Activated CD8-positive, alpha-beta memory T cell treated with anti-CD3 and anti-CD28 coated beads for 1 hour (primary cell): ENCODE data around the gene MKX.

Experiments
- DNase-seq, 2 donors: peaks; one replicate each; pipeline ENCODE4 v3.0.0-alpha.2; 2020; ENCODE audit warnings: low read depth in 1 of 2; ENCODE audit errors: extremely low read depth in 1 of 2

MKX gene, protein sequence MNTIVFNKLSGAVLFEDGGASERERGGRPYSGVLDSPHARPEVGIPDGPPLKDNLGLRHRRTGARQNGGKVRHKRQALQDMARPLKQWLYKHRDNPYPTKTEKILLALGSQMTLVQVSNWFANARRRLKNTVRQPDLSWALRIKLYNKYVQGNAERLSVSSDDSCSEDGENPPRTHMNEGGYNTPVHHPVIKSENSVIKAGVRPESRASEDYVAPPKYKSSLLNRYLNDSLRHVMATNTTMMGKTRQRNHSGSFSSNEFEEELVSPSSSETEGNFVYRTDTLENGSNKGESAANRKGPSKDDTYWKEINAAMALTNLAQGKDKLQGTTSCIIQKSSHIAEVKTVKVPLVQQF

DNA sequence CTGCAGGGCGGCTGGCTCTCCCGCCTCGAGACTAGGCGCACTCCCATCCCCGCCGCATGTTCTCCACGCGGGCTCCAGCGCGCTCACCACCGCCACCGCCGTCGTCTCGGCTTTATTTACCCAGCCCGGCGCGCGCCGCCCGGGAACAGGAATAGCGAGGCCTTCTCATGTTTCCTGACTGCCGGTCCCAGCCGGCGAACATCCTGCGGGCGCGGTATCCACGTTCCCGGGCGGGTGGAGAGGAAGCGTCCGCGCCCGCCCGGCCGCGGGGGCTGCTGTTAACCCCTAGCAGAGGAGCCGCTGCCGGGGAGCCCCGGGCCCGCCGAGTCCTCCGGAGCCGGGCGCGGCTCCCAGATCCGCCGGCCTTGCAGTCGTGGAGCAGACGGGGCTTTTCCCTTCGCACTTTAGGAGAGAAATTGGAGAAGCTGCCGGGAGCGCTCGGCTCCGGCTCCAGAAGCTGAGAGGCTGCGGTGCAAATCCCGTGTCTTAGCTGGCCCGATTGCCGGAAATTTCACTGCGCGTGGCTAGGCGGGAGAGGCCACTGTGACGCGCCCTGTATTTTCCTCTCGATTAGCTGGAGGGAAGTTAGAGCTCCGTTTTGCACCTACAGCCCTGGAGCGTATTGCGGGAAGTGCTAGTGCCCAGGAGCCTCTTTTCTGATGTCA is at the start of gene MKX:
TSS of gene MKX (minus strand) at position 88 of the 665 bp plus-strand sequence. CDS start 2,404 bp downstream, outside the sequence.
- no peak for DNase-seq

DNA sequence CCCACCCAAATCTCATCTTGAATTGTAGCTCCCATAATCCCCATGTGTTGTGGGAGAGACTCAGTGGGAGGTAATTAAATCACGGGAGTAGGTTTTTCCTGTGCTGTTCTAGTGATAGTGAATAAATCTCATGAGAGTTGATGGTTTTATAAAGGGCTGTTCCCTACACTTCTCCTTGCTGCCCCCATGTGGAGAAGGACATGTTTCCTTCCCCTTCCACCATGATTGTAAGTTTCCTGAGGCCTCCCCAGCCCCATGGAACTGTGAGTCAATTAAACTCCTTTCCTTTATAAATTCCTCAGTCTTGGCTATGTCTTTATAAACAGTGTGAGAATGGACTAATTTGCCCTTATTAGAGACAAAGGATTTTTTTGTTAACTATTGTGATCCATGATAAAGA is 48.5 kb upstream of the MKX start:
- DNase-seq, result no peak

DNA sequence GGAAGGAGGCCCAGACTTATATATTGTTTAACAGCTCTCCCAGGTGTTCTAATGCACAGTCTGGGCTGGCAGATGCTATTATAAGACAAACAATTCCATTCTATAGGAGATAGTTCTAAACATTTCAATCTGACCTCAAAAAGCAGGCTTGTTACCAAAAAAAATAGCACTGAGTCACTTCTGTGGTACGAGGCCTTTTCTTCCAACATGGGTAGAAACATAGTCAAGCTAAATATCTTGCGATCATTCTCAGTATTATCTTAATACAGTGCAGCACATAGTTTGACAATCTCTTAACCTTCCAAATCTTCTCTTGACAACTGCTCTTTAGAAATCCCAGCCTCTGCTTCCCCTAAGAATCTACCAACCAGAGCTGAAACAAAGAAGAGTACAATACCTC is 46.6 kb upstream of the MKX start:
- no peak for DNase-seq

DNA sequence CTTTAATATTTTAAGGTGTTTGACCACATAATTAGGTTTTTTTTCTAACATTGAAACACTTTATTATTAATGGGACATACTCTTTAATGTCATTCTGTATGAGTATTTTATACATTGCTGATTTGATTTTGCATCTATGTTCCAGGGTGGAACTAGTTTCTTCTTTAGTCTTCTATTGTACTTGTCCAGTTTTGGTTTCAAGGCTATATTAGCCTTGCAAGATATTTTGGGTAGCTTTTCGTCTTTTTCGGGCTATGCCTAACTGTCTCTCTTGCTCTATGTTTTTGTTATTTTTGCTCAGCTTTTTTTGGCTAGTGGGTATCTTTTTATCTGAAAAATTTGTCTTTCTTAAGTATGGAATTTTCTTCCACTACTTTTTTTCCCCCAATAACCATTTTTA is 38.7 kb upstream of the MKX start:
- DNase-seq, result no peak

DNA sequence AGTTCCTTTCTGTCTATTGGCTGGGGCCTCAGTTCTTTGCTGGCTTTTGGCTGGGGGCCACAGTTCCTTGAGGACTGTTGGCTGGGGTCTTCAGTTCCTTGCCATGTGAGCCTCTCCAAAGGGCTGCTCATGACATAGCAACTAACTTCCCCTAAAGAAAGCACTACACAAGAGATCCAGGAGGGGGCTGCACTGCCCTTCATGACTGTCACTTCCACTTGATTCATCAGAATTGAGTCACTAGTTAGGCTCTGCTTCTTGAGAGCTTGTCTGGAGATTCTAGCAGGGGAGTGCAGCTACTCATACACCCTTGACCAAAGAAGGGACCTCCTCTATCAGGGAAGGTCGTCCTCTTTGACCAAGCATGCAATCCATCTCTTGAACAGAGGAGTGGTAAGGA is 38.0 kb upstream of the MKX start:
- no peak for DNase-seq

DNA sequence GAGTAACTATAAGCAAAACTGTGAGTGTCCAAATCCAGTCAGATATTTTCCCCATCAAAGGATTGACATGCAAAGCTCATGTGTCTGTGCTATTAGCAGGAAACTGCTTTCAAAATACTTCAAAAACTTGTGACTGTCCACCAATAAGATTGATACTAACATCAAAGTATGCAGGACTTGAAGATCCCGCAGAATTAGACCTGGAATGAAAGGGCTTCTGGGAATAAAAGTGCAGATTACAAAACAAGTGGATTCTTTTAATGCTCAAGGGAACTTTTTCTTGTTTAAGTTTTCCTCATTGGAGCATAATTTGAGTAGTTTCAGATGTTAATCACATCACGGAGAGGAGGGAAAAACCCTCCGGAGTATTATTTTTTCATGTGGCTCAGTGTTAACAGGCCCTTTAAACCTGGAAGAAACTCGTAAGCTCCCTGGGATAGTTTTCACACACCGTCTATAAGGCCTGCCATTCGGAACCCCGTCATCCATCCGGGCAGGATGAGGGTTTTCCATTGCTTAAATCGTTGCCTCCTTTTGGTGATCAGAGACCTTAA is 33.9 kb upstream of the MKX start:
- no peak for DNase-seq

DNA sequence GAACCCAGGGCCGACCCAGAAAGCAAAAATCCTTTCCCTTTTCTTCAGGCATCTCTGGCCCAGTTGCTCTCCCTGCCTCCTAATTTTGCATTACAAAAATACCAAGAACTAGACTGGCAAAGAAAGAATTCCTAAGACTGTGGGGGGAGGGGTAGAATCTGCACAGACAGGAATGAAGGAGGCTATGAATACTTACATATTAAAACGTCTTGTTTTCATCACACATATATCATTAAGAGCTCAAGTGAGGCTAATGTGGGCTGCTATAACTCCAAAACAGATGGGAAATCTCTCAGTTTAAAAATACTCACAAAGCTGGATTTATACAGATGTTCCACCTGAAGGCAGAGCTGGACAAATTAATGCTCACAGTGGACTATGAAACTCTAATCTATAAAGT is 29.2 kb upstream of the MKX start:
- DNase-seq, result no peak

DNA sequence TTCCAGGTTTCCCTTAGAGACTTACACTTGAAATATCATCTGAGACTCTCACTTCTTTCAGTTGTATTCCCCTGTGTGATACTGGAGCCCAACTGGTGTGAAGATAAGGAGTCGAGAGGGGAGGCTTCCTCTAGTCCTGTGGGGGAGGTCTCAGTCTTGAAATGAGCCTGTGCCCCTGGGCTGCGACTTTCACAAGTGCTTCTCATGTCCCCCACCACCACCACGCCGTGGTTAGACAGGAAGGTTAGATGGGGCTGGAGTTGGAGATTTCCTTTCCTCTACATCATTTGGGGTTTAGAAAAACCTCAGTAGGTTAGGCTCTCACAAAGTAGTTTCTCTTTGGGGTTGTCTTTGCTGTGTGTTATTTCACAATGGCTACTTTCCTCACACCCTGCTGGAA is 25.6 kb upstream of the MKX start:
- DNase-seq, result no peak

DNA sequence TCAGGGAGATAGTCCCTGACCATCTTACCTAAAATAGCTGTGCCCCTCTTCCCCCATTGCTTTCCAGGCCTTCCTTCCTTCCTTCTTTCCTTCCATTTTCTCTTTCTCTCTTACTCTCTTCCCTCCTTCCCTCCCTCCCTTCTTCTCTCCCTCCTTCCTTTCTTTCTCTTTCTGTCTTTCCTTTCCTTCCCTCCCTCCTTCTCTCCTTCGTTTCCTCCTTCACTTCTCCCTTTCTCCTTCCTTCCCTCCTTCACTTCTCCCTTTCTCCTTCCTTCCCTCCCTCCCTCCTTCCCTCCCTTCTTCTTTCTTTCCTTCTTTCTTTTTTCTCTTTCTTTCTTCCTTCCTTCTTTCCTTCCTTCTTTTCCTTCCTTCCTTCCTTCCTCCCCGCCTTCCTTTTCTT is 24.6 kb upstream of the MKX start:
- no peak for DNase-seq

DNA sequence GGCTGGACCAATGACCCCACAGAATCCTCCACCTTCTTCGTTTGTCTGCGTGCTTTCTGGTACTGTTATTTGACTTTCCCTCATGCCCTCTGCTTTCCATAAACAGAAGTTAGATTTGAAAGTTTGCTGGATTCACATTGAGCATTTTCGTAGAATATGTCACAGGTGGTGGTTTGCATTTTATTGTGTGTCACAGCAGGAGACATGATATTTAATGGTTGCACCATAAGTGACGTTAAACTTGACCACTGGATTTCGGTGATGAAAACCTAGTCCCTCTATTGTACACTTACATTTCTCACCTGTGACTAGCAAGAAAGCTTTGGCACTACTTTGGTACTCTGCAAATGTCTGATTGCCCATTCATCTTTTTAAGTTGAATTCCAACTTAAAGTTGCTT is 15.2 kb upstream of the MKX start:
- DNase-seq, result no peak

DNA sequence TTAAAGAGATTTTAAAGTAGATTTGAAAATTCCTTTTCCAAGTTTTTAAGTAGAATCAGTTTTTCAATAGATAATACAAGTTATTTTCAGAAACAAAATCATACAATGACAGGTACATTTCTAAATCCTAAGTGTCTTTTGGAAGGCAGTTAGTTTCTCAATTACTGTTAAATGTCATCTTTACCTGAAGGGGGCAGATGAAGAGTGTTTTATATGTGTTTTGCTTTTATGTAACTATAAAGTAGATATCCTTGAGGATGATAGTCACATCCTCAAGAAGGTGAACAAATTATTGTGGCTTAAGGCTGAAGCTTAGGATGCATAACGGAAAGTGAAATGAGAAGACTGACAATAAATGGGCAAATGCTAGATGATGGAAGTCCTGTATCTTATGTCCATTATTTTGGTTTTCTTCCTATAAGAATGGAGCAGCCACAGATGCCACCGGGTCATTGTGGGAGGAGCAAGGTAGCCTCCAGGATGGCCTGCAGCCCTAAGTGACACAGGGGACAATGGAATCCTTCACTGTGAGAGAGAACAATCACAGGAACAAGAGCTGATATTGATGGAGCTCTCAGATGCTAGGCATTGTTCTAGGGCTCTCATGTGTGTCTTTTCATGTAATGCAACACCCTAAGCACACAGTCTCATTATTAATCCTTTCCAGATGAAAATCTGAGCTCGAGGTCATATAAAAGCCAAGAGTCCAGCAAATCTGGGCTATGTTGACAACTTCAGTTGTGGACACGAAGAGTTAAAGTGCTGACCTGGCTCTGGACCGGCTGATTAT is 14.1 kb upstream of the MKX start:
- no peak for DNase-seq

DNA sequence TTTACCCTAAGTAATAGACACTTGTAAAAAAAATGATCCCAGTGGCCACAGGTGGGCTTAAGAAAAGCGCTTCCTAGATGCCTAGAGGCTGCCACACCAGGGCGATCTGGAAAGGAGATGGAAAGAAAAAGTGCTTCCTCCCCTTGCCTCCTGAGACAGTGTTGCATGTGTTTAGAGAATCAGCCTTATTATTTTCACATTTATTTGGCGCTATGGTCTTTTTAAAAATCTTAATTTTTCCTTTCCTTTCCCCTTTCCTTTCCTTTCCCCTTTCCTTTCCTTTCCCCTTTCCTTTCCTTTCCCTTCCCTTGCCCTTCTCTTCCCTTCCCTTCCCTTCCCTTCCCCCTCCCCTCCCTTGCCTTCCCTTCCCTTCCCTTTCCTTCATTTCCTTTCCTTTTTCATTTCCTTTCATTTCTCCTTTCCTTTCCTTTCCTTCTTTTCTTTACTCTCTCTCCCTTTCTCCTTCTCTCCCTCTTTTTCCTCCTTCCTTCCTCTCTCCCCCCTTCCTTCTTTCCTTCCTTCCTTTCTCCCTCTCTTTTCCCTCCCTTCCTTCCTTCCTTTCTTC is 7.1 kb upstream of the MKX start:
- DNase-seq, result no peak

DNA sequence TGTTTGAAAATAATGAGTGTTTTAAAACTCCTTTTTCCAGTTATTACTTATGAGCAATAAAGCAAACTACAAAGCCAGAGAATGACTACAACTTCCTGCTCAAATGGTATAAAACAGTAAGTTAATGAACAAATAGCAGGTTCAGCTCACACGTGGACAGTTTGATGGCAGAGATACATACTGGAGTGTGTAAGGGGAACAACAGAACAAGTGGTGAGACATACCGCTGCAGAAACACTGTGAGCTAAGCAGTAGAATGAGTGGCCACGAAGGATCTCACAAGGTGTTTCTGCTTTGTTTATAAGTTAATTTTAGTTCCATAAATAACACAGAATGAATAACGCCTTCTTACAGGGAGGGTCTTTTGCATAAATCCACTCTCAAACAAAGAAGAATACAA is 3.0 kb upstream of the MKX start:
- no peak for DNase-seq

DNA sequence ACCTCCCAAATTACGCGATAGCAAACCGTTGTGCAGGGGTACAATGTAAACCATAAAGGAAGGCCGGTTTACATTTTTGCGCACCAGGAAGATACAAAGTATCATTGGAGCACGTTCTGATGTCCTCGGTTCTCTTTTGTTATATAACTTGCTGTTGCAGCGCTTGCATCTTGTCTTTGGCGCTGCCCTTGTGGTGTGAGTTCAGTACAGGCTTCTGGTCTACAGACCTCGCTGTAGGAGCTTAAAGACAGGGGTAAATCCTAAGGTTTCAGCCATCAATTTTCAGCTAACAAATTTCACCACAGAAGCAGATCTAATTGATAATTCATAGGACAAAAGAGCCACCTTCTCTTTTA is 1.5 kb upstream of the MKX start:
- DNase-seq, result no peak

DNA sequence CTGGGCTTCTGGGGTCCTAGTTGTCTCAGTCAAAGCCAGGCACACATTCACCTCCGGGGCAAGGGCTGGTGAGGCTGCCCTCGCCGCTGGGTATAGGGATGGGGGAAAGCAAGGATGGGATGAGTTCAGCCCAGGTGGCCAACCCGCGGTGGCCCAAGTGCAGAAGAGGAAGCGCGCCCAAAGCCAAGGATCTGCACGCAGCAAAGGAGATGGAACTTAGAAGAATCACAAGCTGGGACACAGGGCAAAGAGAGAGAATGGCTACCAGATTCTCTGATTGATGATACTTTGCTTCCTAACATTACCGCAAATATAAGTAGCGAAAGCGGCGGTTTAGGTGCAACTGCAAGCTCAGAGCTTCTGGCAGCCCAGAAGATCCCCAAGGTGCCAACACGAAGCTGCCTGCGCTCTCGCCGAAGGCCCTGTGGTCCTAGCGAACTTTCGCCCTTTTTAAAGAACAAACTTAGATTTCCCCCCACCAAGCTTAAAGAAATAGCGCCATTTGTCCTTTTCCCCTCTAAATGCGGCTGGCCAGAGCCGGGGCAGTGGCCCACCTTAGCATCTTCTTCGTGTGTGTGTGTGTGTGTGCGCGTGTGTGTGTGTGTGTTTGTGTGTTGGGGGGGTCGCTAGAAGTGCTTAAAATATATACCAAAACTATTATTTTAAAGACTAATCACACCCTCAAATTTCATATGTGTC is 927 bp upstream of the MKX start:
- DNase-seq, result no peak

DNA sequence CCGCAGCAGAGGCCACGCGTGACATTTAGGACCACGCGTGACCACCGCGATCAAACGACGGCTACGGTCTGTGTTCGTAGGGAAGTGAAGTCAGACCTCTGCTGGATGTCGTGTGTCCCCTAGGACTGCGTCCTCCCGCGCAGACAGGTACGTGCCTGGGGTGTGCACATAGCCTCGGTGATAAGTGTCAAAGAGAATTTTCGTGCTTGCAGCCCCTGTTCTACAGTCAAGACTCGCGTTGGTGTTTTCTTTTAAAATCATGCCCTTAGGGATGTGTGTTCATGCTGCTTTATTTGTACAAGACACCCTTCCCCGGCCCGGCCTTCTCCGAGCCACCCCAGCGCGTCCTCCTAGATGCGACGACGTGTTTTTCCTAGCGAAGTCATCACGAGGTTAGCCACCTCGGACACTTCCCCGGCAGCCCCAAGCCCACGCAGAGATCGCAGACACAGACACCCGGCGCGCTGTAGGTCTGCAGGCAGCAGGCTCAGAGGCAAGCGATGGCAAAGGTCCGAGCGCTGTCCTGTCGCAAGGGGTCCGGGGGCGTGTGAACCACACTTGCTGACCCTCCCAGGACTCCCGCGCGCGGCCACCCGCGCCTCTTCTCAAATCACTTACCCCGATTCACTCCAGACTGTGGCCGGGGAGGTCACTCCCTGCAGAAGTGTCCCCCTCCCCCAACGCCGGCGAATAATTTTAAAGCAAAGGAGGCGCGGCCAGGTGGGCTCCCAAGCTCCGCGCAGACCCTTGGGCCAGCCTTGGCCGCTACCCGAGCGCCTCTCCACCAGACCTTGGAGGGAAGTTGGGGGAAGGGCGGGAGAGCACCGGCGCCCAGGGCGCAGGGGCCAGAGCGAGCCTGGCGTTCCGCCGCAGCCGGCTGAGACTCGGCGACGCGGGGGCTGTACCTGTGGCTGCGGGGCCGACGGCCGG is 552 bp downstream of the MKX start:
- DNase-seq, result no peak

DNA sequence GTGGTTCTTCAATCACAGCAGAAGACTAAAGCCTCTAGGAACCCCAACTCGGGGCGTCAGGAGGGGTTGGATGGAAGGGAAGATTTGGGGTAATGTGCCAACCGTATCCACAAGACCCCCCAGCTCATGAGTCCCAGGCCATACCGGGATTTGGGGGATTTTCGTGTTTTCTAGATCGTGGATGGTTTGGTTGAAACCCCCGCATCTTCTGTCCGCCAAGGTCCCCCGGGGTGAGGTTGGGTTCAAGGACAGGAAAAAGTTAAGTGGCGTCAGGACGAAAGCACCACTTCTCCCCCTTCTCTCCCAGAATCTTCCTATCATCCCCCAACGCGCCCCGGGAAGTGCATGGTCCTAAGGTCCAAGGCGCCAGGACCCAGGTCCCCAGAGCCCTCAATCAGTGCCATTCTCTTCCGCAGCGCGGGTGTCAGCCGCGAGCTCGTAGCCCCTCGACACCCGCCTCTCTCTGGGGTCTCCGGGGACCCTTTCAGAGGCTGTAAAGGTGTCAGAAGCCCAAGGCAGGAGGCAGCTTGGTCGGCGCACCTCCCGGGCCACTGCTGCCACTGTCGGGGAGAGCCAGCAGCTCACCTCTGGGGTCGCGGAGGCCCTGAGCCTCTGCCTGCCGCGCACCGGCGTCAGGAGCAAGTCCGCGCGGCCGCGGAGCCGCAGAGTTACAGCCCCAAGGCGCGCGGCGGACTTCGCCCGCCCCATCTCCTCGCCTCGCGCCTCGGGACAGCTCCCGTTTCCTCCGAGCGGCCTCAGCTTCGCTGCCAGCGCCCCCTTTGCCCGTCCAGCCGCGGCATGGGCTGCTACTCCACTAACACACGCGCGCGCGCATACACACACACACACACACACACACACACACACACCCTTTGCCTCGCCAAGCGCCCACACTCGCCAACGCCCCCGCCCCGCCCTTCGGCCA is 1.5 kb downstream of the MKX start:
- no peak for DNase-seq

DNA sequence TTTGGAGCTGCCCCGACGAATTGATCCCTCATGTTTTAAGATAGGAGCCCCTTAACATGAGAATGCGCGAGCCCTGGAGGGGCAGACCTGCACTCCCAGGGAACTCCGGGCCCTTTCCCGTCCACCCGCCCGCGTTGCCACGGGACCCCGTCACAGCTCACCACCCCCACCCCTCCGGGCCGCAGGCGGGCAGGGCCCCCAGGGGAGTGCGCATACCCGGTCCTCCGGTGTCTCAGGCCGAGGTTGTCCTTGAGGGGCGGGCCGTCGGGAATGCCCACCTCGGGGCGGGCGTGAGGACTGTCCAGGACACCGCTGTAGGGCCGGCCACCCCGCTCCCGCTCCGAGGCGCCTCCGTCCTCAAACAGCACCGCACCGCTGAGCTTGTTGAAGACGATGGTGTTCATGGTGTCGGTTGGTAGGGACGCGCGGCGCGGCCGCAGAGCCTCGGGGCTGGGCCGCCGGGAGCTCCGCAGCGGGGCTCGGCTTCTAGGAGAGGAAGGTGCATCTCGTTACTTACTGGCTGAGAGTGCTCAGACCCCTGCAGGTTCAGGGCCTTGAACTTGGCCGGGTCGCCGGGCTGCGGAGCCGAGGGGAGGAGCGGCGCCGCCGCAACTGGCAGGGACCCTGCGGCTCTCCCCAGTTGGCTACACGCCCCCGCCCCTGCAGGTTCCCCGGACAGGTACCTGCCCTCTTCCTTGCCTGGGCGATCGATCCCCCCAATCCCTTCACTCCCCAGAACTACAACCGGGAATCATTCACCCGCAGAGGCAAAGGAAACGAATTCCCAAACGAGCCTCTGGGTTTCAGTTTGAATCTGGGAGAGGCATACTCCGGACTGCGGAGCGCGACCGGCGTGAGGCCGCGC is 2.4 kb downstream of the MKX start:
- no peak for DNase-seq
